Kidney (tissue), 14 donors: ENCODE results near the gene ZNF687. TPM values are rescaled to one million over a fixed set of nuclear protein-coding genes. Genes with fewer than 3 reads are reported as not detected.

ENCODE experiments used
- DNase-seq, 5 donors: peaks; one replicate each; pipeline ENCODE4 v3.0.0-alpha.2; 2013 to 2020
- FAIRE-seq: peaks from 2 replicates; lab custom pipeline; 2012; peaks lifted over from hg19 to GRCh38; lab: Jason Lieb, UNC
- H3K27ac ChIP-seq, 2 donors: one replicate each; pipeline ENCODE4 v1.7.0; 2013; ENCODE audit warnings: low read depth in 2 of 2, low read length in 2 of 2, inconsistent platforms in 1 of 2
- H3K27me3 ChIP-seq: one replicate; pipeline ENCODE4 v1.7.1; 2013; ENCODE audit warnings: low read length, inconsistent platforms; ENCODE audit not compliant: control insufficient read depth, insufficient read depth
- H3K36me3 ChIP-seq, 3 donors: one replicate each; pipeline versions ENCODE4 v1.7.0 to v1.7.1; 2013; ENCODE audit warnings: low read length in 3 of 3, control low read depth in 1 of 3, inconsistent platforms in 1 of 3; ENCODE audit not compliant: insufficient read depth in 3 of 3, control insufficient read depth in 2 of 3
- H3K4me1 ChIP-seq, 3 donors: one replicate each; pipeline versions ENCODE4 v1.7.0 to v1.7.1; 2013; ENCODE audit warnings: low read length in 3 of 3, inconsistent platforms in 1 of 3, low read depth in 1 of 3; ENCODE audit not compliant: control insufficient read depth in 2 of 3, insufficient read depth in 2 of 3
- H3K4me3 ChIP-seq, 3 donors: one replicate each; pipeline versions ENCODE4 v1.7.0 to v1.8.1; 2013; ENCODE audit warnings: low read length in 3 of 3, control low read depth in 1 of 3, inconsistent platforms in 1 of 3
- H3K9ac ChIP-seq, 3 donors: one replicate each; pipeline versions ENCODE4 v1.7.0 to v1.7.1; 2013; ENCODE audit warnings: low read length in 3 of 3, control low read depth in 1 of 3, inconsistent platforms in 1 of 3
- H3K9me3 ChIP-seq, 3 donors: one replicate each; pipeline versions ENCODE4 v1.7.0 to v1.7.1; 2013; ENCODE audit warnings: low read length in 3 of 3, control low read depth in 1 of 3, inconsistent platforms in 1 of 3; ENCODE audit not compliant: control insufficient read depth in 2 of 3, insufficient read depth in 1 of 3
- CTCF ChIP-seq: IDR thresholded peaks from 3 replicates; pipeline ENCODE4 v1.5.1; 2012; ENCODE audit warnings: mild to moderate bottlenecking, moderate library complexity, borderline replicate concordance; ENCODE audit not compliant: insufficient read depth; ENCODE audit errors: extremely low read depth
- intact Hi-C: fragments of 100-400 bp; cut with DNase I; formaldehyde crosslinking; loops from one replicate; pipeline ENCODE4 v1.11.1; 2022
- polyA plus RNA-seq: library from polyadenylated mRNA; stranded (reverse); fragments of 350-450 nt; fragmentation: Illumina TruSeq; extraction: RNeasy Lipid Tissue Mini Kit (QIAGEN cat#74804); gene quantifications from one replicate; pipeline ENCODE4 v1.2.3, GENCODE V29; 2014; ENCODE audit warnings: low read depth, low replicate concordance; ENCODE audit not compliant: insufficient read depth
- total RNA-seq: library from RNA; stranded (reverse); fragmentation: NEBNext Ultra II Directional; extraction: Animal tissue kit (Norgen Biotek cat#: 25700); gene quantifications from one replicate; pipeline ENCODE4 v1.2.1, GENCODE V29; 2021
- donor health status: control.
- donor health status: control.
- donor health status: control.
- donor health status: control.
- donor health status: control.
- donor health status: DM: yes; HTN: yes; CAD: no.
- donor health status: Normal renal cell carcinoma (clear cell type).

Gene ZNF687
- total and polyA plus RNA-seq, 2 donors from 2014 or later: 8.5 to 30.3 TPM

- DNase-seq (peak in 1 of 5 donors; percentile 78), FAIRE-seq (no peak)
- H3K36me3 ChIP-seq: peaks cover 14 to 59% (median 34%) of the 10 kb centered on the region in 3 donors
- peak overlapping the region; percentile 6 to 68 for H3K27ac ChIP-seq
- no peak overlapping the region for H3K4me3 ChIP-seq
- H3K9ac ChIP-seq: peak overlapping the region in 1 of 3 donors; percentile 16
- no peaks in the 10 kb centered on the region for H3K9me3 ChIP-seq
- intact Hi-C loops: no loop called here
- no peak for TF ChIP-seq CTCF
- peaks cover 0 to 30% (median 26%) of the 10 kb centered on the region in 3 donors for H3K4me1 ChIP-seq
- no peaks in the 10 kb centered on the region for H3K27me3 ChIP-seq
These were observed 29.7 kb downstream of the ZNF687 start for GRCh38 chr1:151311589-151312331.

- DNase-seq (no peak), FAIRE-seq (no peak)
- Histone ChIP-seq H3K9ac (no peak overlapping the region), H3K4me3 (no peak overlapping the region), H3K9me3 (no peaks in the 10 kb centered on the region), H3K27ac (peak overlapping the region in 1 of 2 donors; percentile 68), H3K27me3 (no peaks in the 10 kb centered on the region), H3K4me1 (peaks cover 0 to 30% (median 26%) of the 10 kb centered on the region in 3 donors), H3K36me3 (peaks cover 12 to 58% (median 29%) of the 10 kb centered on the region in 3 donors)
- intact Hi-C loops: no loop called here
- no peak for TF ChIP-seq CTCF
These were observed 30.3 kb downstream of the ZNF687 start for GRCh38 chr1:151312411-151312810.

- H3K9me3 ChIP-seq: no peaks in the 10 kb centered on the region
- FAIRE-seq: no peak
- H3K4me3 ChIP-seq: no peak overlapping the region
- H3K4me1 ChIP-seq: peaks cover 0 to 30% (median 26%) of the 10 kb centered on the region in 3 donors
- H3K27me3 ChIP-seq: no peaks in the 10 kb centered on the region
- peaks cover 12 to 54% (median 29%) of the 10 kb centered on the region in 3 donors for H3K36me3 ChIP-seq
- TF ChIP-seq CTCF: no peak
- no peak overlapping the region for H3K9ac ChIP-seq
- H3K27ac ChIP-seq: no peak overlapping the region
- no peak for DNase-seq
- intact Hi-C loops: no loop called here
These were observed 30.7 kb downstream of the ZNF687 start for GRCh38 chr1:151312826-151313225.
